ENCODE measurements around the gene HOXA4.

The HOXA4 gene

DNA sequence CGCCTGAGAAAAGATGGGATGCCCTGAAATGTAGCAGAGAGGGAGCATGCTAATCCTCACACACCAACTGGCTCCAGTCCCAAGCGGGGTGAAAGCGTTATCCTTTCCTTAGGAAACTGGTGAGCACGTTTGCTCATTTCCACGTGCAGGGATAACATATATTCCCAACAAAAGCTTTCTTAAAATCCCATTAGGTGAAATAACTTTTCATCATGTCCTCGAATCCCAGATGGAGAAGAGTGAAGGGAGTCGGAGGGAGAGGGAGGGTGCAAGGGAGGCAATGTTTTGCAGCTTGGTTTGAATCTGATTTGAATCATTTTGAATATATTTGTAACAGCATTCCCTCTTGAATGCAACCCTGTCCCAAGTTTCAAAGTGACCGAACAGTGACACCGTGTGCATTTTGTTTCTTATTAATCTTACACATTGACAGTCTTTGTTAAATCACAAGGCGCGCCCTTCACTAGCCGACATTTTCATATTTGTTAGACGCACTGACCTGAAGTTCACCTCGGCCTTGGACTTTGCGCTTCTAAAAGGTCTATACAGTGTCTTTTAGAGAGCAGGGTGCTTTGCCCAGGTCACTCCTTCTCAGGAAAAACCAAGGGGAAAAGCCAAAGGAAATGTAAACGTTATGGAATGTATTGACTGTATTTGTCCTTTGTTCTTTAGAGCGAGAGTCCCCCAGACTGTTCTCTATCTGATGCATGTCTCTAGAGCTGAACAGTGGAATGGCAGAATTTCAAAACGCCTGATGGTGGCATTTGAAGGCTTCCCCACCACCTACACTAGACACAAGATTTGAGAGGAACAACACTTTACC is 3.1 kb upstream of the HOXA4 start:
- DNase-seq (ENCODE audit: low read depth): no peak

DNA sequence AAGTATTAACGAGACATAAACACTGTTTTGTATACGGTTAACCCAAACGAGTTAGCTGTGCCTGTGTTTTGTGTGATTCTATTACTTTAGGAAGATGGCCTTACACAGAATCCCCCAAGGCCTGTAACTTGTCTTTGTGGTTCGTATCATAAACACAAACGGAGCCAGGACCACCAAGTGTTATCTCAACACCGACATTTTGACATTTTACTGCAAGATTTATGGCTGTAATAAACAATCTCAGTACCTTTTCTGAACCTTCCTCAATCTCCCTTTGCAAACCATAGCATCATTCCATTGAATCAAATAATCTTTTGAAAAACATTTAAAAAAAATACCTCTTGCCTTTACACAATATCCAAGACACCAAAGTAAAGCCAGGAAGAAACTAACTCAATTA is 2.4 kb upstream of the HOXA4 start:
- no peak for DNase-seq (ENCODE audit: low read depth)

DNA sequence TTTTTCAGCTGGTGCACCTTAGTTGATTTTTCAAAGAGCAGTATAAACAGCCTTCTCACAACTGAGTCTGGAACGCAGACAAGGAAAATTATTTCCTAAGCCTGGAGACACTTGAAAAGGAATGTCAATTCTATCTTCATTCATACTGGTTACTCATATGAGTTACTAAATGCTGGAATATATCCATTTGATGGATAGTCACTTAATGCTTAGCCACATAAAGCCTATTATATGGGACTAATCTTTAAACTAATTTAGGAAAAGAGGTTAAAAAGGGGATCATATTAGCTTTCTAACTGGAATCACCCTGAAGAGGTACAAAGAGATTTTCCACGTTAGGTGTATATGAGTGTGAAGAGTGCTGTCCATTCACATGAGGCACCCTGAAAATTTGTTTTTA is 1.7 kb upstream of the HOXA4 start:
- no peak for DNase-seq (ENCODE audit: low read depth)

DNA sequence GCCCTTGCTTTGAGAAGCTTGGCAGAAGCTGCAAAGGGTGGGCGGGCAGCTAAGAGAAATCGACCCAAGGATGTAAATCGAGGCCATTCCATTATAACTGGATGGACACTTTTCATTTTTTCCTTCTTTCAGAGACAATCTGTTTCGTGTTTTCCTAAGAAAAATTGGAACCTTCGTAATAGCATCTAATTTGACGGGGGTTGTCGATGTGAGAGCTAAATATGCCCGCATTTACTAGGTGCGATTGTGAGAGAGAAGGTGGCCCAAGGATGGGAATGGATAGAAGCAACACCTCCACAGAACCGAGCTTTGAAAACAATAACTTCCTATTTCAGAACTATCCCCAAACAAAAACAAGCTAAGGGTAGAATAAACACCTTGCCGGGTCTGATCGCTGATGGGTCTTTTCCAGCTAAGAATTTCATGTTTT is 848 bp upstream of the HOXA4 start:
- no peak for DNase-seq (ENCODE audit: low read depth)

DNA sequence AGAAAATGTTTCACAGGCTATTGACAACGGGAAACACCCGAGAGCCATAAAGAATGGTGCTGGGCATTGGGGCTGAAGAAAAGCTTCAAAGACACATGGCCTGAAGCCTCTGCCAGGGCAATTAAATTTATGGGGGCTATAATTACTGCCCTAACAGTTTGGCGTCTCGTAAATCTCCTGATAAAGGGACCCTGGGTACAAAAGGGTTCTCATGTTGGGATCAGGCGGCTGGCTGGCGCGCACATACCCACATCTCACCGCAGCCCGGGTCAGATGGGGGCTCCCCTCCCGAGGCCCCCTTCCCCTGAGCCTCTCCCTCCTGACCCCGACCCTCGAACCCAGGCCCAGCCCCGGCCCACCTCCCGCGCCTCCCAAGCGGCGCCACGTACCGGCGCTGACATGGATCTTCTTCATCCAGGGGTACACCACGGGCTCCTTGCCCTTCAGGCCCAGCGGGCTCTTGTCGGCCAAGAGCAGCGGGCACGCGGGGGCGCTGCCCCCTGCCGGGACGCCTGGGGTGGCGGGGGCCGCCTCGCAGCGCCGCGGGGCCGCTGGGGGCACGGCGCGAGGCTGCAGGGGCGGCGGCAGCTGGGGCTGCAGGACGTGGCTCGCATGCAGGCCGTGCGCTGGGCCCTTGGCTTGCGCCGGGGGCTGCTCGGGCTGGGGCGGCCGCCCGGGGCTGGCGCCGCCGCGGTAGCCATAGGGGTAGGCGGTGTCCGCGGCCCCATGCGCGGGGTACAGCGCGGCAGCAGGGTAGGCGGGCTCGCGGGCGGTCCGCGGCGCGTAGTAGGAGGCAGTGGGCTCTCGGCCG is 623 bp downstream of the HOXA4 start:
- no peak for DNase-seq (ENCODE audit: low read depth)

DNA sequence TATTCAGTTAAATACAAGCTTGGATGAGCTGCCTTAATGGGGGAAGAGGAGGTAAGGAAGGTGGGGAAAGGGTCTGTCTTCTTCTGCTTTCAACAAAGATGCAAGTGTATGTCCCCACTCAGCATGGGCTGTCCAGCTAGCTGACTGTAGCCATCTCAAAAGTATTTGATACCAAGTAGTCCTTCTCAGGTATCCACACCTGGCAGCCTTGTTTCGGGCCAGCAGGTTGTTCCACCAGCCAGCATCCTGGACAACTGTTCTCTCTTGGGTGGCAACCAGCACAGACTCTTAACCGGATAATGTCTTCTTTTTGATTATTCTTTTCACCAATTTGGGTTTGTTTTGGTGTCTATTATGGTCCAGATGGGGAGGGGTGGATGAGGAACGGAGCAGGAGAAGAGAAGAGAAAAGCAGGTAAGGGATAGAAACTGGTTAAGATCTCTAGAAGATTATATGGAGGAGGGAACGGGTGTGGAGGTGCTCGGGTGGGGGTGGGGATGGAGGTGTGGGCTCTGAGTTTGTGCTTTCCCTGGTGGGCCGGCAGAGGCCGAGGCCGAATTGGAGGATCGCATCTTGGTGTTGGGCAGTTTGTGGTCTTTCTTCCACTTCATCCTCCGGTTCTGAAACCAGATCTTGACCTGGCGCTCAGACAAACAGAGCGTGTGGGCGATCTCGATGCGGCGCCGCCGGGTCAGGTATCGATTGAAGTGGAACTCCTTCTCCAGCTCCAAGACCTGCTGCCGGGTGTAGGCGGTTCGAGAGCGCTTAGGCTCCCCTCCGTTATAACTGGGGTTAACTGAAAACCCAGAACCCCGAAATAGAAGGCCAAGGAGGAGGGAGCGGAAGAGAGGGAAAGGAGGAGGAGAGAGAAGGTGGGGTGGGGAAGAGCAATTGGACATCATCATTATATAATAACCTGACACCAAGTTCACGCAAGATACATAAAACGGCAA is 1.5 kb downstream of the HOXA4 start:
- no peak for DNase-seq (ENCODE audit: low read depth)

DNA sequence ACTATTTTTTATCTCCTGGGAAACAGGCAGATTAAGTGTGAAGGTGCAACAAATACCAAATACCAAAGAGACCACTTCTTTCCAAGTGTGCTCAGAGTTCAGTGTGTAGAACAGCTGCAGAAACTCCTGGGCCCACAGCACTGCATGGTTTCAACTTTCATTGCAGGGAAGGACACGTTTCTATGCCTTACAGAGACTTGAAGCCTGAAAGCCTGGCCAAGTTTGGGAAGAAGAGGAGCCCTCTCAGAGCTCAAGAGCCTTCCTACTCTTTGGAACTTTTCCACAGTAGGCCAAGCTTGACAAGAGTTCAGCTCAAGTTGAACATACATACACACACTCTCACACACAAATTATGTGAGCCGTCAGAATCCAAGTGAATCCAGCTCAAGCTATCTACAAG is 2.5 kb downstream of the HOXA4 start:
- no peak for DNase-seq (ENCODE audit: low read depth)

DNA sequence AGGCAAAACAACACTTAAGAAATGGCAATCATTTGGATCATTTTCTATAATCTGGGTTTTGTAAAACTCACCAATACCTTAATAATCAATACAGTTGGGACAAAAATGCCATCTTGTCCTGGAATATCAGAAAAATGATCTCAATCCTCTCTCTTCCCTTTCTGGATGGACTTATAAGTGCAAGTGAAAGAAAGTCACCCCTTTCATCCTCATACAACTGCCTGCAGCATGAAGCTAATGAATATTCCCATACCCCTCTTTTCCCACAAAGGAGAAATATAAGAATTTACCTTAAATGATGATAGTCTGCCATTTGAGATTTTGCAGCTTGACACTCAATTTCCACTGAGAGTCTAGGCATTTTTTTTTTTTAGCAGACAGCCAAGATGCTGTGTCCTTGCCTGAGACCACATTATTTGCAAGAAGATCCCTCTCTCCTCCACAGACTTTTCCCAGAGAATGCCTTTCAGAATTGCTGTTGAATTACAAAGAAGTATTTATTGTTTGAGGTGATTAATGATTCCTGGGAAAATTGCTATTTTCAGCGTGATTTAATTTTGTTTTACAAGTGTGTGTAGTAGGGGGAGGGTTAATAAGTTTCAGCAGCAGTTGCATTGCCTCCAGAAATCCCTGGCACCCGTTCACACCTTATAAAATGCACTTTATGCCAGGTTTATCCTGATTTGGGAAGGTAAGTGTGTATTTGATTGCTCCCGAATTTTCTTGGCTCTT is 3.8 kb downstream of the HOXA4 start:
- no peak for DNase-seq (ENCODE audit: low read depth)

DNA sequence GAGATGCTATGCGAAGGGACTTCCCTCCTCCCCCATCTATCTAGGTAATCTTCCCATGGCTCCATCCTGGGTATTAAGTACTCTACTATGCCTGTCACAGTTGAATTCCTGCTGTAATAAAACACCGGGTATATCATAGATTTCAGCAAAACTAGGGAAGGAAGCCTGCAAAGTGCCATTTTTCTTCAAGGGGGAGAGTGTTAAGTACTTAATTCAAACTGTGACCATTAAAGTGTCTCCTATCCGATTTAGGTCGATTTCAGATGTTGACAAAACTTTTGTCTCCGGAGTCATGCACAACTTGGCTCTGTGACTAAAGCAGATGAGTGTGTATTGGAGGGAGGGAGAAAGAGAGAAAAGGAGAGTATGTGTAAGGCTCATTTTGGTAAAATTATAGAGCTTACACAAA is 4.6 kb downstream of the HOXA4 start:
- no peak for DNase-seq (ENCODE audit: low read depth)

DNA sequence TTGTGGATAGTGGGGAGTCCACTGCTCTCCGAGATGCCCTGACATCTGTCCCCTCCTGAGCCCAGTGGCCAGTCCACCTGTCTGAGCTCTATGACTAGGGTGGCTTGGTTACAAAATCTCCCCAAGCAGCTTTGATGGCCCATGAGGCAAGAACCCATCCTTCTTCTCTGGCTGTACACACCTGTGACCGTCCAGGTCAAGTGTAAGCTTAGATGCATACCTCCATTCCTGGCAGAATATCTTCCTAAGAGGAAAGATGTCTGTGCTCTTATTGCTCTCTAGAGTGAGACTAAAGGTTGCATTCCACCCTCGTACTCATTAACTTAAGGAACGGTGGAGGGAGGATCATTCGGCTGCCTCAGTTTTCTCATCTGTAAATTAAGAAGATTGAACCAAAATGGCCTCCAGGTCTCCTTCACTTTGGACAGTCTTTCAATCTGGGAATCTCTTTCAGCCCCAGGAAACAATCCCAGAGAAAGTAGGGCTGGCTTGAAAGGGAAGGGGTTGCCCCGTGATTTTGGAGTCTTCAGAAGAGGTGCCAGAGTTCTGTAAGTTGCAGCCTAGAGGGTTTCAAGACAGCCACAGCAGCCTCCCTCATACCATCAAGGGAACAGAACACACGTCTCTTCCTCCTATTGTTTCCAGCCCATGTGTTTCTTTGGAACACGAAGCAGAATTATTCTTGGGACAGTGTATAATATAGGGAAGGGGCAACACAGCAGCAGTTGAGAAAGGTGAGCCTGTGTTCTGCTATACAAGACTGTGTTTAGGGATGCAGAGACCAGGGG is 5.5 kb downstream of the HOXA4 start:
- DNase-seq (ENCODE audit: low read depth): no peak

DNA sequence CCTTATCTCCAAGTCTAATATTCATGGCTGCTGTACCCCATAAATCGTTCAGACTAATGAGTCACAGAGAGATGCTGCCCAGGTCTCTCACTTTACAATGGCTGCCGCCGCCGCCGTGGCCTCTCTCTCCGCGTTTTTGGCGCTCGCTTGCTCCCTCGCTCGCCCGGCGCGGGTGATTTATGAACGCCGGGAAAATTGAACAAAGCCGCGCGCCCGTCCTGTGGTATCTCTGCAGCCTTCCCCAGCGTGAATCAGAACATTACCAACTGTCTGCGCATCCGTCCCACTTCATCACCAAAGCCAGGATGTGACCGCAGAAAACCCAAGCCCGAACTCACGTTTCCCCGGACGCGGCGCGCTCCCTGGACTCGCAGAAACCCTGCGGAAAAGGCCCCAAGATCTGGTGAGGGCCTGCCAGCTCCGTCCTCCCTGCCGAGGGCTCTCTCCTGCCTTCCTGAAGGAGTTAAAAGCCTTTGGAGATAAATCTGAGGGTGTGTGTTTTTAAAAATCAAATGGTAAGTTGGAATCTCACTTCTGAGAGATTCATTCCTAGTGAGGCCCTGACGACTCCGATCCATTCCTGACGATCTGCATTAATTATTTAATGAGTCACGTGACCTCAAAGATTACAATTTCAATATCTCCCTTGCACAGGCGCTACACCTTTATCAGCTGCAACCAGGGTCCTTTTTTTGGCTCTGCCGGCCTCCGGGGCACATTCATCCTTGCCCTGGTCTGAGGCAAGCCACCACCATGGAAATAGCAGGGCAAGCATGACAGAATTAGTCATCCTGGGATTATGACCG is 6.3 kb downstream of the HOXA4 start:
- no peak for DNase-seq (ENCODE audit: low read depth)

DNA sequence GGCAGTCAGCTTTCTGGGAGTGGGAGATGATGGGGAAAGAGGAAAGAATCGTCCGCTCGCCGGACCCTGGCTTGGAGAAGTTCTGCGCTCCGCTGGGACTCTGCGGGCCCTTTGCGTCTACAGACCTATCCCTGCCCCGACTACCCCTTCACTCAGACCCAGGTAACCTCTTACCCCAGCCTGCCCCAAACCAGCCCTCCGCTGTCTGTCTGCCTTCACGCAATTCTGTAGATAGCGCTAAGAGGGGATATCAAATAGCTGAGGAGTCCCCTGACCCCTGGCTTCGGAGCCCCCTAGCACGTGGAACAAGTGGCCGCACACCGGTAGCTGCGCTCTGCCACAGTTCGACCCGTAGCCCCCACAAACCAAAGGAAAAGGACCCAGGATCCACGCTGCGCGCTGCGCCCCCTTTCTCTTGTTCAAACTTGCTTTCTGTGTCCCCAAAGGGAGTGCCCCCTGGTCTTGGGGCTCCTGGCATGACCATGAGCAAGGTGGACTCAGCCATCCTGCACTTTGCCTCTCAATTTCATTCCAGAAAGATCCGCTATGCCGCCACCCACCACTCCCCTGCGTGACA is 7.0 kb downstream of the HOXA4 start:
- DNase-seq (ENCODE audit: low read depth): no peak

DNA sequence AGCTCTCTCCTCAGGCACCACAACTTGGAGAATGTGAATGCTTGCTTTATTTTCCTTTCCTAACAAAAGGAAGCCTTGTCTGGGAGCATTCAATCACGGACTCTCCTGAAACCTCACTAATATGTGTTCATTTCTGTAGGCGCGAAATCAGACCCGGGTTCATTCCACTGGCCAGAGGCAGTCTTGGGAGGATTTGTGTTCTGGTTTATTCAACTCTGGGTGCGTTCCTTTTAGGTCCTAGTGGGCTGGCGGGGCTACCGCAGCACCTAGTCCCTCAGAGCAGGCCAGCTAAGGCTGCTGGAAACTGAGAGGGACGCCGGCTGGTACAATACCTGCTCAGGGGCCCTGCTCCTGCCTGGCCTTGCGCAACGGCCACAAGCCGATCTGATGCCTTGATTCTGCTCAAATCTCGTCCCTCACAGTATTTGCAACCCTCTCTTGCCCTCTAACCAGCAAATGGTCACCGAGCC is 7.5 kb downstream of the HOXA4 start:
- DNase-seq (ENCODE audit: low read depth): no peak

DNA sequence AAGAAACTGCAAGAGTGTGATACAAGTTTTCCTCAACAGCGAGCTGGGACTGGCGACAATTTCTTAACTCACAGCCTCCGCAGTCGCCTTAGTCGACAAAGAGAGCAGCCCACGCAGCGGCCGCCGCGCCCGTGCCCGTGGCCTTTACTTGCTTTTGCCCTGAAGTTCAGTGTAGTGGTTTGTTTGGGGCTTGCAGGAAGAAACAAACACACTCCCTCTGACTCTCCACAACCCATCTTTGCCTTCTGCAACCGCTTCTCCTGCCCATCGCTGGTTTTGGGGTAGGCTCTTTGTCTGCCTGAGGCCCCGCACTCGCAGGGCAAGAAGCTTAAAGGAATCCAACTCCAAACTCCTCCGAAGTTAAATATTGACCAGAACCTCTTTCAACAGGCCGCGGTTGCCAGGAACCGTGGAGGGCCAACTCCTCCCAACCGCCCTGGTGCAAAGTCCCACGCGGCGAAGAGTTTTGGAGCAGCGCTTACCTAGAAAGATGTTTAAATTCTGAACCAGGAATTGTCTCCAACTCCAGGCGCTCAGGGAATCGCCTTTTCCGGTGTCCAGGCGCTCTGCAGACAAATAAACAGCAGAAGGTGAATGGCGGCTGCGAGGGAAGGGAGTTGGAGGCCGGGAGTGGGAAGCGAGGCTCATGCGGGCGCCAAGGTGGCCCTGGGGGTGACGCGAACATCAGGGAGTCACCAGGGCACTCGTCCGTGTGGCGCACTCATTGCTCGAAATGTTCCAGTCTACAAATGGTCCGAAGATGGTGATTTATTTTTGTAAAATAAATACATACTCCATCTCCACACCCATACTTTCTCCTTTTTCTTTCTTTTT is 8.3 kb downstream of the HOXA4 start:
- DNase-seq (ENCODE audit: low read depth): no peak

DNA sequence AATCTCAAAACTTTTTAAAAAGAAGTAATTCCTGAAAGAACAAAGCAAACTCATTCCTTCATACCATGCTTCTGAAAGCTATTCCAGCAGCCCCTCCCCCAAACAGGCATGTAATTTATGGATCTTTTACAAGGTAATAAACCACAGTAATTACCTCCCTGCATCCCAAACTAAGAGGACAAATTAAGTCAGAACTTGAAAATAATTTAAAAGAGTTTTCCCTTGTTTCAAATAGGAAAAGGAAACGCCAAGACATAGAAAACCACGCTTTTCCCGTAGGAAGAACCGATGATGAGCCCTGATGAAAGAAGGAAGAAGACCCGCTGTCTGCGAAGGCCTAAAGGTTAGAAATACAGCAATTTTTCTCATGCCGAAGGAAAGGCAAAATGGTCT is 8.9 kb downstream of the HOXA4 start:
- no peak for DNase-seq (ENCODE audit: low read depth)

DNA sequence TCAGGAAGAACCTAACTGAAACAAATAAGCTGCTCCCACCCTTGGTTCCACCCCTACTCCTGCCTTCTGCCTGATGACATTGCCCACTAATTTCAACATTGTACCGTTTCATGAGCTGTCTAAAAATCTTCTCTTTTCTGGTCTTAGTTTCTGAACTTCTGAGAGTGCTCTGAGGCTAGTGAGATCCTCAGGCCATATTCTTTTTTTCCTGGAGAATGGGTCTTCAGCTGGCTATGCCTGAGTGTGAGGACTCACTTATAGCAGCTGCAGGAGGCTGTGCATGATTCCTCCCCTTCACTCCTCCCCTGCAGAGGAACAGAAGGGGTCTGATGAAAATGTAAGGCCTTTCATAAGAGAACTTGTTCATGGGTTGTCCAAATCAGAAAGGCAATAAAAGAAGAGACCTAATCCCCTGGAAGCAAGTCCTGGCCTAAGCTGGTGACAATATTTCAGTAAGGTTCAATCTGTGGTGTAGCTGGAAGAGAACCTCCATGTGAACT is 11.1 kb downstream of the HOXA4 start:
- no peak for DNase-seq (ENCODE audit: low read depth)

DNA sequence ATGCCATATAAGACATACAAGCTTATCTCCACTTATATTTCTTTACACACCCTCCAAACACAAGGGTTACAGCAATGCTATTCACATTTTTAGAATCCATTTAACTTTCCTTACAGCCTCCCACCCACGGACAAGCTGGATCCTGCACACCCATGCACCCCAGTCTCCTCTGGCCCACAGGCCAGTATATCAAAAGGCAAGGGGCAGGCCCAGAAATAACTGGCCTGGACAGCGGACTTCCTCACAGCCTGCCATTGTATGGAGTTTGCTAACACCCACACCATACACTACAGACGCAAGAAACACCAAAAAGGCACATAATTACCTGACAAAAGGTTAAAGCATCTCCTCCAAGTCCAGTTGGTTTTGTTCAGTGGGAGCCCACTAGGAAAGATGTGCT is 12.0 kb downstream of the HOXA4 start:
- DNase-seq (ENCODE audit: low read depth): no peak

DNA sequence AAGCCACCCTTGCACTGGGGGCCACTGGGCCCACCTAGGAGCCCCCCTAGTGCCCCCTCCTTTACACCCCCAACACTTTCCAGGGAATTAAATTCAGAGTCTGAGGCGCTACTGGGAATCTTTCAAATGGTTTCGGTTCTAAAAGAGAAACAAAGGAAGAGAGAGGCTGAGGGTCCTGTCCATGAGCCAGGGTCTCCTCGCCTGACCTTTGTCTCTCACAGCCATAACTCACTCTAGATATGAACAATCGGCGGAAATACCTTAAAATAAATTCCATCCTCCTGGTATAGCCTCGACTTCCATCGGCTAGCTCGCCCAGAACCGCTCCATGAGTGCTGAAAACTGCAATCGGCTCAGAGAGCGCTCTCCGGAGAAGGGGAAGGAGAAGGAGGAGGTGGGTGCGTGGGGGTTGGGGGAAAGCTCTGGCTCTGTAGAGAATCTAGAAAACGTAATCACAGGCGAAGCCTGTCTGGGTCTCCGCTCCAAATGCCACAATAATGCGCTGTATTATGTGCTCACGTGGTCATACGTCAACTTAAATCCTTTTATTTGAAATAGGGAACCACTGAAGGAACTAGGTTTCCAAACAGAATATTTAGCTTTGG is 12.6 kb downstream of the HOXA4 start:
- DNase-seq (ENCODE audit: low read depth): no peak

Data from CMK (cell line).